GM18870 (cell line): ENCODE results near the gene USF2.
"Not testable (repeated sequence)": the region's sequence is repeated elsewhere in the genome, so short reads cannot be mapped to it uniquely, and the experiment has no call there.

ENCODE experiments used
- ATAC-seq: cut with Tn5 transposase; IDR thresholded peaks from one replicate; pipeline ENCODE4 v1.9.1; 2021; ENCODE audit warnings: moderate library complexity; ENCODE audit not compliant: unreplicated experiment

Gene USF2

GRCh38 chr19:35284153-35285094, 15.7 kb downstream of the USF2 start:
- no peak for ATAC-seq

DNA sequence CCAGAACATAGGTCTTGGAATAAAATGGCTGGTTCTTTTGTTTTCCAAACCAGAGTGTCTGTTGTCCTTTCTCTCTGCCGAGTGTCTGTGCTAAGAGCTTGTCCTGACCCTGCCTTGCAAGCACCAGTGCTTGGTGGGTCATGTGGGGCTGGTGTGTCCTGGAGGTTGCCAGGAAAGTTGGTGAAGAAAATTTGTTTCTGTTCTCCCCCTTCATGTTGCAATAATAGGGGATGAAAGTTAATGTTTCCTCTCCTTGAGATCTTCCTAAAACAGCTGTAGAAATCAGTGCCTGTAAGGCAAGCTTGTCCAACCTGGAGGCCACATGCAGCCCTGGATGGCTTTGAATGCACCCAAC, 16.3 kb downstream of the USF2 start:
- ATAC-seq: no peak

- not testable (repeated sequence) for ATAC-seq
Measured at GRCh38 chr19:35285465-35285864, 16.7 kb downstream of the USF2 start.

- not testable (repeated sequence) for ATAC-seq
Measured at GRCh38 chr19:35286101-35286500, 17.3 kb downstream of the USF2 start.

GRCh38 chr19:35287713-35288112, 19.0 kb downstream of the USF2 start:
- no peak for ATAC-seq

DNA sequence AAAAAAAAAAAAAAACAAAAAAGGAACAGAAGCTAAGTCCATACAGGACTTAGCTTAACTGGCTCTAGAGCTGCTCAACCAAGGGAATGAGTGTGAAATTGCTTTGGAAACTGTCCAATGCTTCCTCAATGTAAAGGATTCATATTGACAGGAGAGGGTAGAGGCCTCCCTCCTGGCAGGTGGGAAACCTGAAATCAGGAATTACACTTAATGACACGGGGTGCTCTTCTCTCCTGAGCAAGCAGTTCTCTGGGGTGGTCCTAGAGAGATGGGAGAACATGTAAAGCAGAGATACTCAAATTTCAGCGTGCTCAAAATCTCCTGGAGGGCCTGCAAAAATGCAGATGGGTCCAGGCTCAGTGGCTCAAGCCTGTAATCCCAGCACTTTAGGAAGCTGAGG, 19.6 kb downstream of the USF2 start:
- ATAC-seq: no peak

DNA sequence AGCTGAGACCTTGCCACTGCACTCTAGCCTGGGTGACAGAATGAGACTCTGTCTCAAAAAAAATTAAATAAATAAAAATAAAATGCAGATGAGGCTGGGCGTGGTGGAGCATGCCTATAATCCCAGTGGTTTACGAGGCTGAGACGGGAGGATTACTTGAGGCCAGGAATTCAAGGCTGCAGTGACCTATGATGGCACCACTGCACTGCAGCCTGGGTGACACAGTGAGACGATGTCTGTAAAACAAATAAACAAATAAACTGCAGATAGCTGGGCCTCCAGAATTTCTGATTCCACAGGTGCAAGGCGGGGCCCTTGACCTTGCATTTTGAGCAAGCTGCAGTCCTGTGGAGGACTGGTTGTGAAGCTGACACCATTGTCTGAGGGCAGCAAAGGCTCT, 20.1 kb downstream of the USF2 start:
- ATAC-seq: no peak

DNA sequence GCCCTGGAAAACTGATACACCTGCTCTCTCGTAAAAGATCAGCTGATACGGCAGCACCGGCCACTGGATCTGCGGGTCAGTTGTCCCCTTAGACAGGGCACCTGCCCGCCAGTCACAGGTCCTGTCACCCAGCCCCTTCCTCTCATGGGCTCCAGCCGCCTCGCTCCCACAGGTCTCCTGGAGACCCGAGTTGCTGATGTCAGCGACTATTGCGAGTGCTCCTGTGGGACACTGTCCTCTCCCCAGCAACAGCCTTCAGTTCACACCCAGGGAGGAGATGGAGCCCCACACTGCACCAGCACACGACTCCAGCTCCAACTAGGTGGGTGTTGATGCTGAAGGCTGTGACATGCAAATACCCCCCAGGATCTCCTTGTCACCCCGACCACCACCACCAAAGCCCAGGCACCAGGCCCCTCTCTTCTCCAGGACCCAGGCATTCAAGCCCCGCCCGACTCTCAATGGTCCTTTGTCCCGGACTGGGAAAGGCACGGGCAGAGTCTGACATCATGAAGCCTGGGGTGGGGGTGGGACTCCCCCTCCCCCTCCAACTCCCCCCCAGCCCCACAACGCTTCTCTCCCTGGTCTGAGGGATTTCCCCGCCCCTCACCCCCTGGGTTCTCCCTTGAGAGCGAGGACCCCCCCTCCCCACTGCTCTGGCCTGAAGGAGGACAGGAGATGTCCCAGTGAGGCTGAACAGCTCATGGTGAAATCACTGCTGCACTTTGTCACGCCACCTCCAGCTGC, 21.8 kb downstream of the USF2 start:
- ATAC-seq: no peak

DNA sequence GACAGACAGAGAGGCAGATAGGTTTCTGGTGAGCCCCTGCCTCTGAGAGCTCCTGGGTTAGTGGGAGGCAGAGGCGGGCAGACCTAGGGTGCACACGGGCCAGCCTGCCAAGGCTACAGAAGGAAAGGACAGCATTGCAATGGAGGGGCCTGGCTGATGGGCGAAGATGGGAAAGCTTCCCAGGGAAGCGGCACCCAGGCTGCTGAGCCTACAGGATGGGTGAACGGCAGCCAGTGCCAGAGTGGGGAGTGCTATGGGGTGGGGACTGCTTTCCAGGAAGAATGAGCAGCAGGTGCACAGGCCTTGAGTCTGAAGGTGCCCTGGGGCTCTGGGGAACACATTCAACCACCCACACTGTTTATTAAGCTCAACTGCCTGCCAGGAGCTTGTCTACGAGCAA, 22.5 kb downstream of the USF2 start:
- ATAC-seq: no peak

- no peak for ATAC-seq
Measured at GRCh38 chr19:35291916-35292315, 23.2 kb downstream of the USF2 start, which contains the start of gene MAG. MAG (plus strand) TSS chr19:35292161; CDS start chr19:35295409, 3,248 bp downstream.

- no peak for ATAC-seq
Measured at GRCh38 chr19:35292421-35293362, 23.9 kb downstream of the USF2 start.

GRCh38 chr19:35293363-35293739, 24.6 kb downstream of the USF2 start:
- no peak for ATAC-seq

GRCh38 chr19:35293808-35294207, 25.0 kb downstream of the USF2 start:
- ATAC-seq: no peak

DNA sequence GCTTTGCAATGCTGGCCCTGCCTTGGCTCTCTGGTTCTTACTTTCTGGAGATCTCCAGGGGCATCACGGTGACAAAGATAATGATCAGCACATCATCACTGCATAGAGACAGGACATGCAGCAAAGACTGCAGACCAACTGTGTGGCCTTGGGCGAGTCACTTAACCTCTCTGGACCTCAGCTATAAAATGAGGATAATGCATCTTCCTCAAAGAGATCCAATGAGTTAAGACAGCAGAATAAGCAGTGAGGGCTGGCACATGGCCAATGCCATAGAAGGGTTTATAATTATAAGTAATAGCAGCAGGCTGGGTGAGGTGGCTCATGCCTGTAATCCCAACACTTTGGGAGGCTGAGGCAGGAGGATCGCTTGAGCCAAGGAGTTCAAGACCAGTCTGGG, 25.6 kb downstream of the USF2 start:
- ATAC-seq: no peak

- no peak for ATAC-seq
Measured at GRCh38 chr19:35294859-35295791, 26.4 kb downstream of the USF2 start.

DNA sequence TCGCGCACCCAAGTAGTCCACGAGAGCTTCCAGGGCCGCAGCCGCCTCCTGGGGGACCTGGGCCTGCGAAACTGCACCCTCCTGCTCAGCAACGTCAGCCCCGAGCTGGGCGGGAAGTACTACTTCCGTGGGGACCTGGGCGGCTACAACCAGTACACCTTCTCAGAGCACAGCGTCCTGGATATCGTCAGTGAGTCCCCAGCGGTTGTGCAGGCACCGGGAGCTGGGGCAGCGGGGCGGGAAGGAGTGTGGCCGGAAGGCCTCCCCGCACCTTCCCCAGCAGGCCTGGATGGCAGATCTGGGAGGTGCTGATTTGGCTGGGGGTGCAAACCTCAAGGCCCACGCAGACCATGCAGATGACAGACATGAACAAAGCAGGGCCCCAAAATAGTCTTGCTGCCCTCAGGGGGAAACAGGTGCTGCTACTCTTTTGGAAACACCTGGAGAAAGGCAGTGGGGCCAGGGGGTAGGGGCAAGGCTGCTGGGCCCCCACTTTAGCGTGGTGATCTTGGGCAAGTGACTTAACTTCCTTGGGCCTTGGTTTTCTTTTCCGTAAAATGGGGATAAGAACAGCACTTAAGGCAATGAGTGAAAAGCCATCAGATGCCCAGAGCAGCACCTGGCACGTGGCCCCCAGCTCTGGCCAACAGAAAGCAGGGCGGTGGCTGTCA, 27.2 kb downstream of the USF2 start:
- ATAC-seq: no peak

DNA sequence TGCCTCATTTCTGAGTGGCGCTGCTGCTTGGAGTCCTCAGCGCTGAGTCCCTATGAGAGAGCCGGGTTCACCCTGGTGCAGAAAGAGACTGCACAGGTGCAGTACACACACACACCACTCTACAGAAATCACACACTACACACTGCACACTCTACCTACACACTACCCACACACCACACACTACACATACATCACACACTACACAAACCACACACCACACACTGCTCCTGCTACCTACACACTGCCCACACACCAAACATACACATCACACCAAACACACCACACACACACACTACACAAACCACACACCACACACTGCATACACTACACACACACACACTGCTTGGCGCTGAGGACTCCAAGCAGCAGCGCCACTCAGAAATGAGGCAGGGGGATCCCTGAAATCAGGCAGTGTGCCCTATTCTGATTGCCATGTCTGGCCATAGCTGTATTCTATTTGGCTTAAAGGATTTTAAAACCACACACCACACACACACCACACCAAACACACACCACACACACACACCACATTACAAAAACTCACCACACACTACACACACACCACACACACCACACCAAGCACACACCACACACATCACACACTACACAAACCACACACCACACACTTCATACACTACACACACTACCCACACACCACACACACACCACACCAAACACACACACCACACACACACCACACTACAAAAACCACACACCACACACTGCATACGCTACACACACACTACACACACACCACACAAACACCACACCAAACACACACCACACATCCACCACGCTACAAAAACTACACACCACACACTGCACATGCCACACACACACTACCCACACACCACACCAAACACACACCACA, 28.1 kb downstream of the USF2 start:
- no peak for ATAC-seq

DNA sequence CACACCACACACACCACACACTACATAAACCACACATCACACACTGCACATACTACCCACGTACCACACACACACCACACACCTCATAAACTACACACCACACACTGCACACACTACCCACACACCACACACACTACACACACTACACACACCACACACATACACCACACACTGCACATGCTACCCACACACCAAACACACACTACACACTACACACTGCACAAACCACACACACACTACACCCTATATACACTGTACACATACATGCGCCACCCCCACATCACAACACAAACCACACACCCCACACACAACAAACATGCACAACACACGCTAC, 28.7 kb downstream of the USF2 start:
- no peak for ATAC-seq

- ATAC-seq: no peak
Measured at GRCh38 chr19:35297922-35298321, 29.2 kb downstream of the USF2 start.
